Pons (tissue), 1 donor: ENCODE measurements around the gene GAD1.

Experiments used
- DNase-seq: peaks from one replicate; pipeline ENCODE4 v3.0.0-alpha.2; 2016; ENCODE audit warnings: low spot score

The GAD1 gene

GRCh38 chr2:170895023-170895757 is 78.5 kb downstream of the GAD1 start:
- no peak for DNase-seq

GRCh38 chr2:170896622-170897021 is 79.9 kb downstream of the GAD1 start:
- DNase-seq, result no peak

- no peak for DNase-seq
Measured at GRCh38 chr2:170897108-170897507, 80.4 kb downstream of the GAD1 start.

- no peak for DNase-seq
Measured at GRCh38 chr2:170905864-170906263, 89.2 kb downstream of the GAD1 start.
